A673 (cell line): Measurements from ENCODE around the gene FSIP1.

ENCODE experiments used
- EZH2 ChIP-seq: fragments of 200-600 bp; sonication (generic); IDR thresholded peaks from 2 replicates; pipeline ENCODE4 v1.6.1; 2017; ENCODE audit warnings: borderline replicate concordance, low read depth, mild to moderate bottlenecking, mixed read lengths, antibody characterized with exemption, low read length; ENCODE audit not compliant: poor library complexity, severe bottlenecking
- TF ChIP-seq, protein P1 (sequence below): fragments of 300-800, 200-600 bp; sonication (generic); conservative IDR thresholded peaks from 2 replicates; pipeline ENCODE4 v1.5.1; 2017; ENCODE audit warnings: low read depth, mild to moderate bottlenecking, antibody characterized with exemption, low read length, moderate library complexity, mixed read lengths

DNA sequence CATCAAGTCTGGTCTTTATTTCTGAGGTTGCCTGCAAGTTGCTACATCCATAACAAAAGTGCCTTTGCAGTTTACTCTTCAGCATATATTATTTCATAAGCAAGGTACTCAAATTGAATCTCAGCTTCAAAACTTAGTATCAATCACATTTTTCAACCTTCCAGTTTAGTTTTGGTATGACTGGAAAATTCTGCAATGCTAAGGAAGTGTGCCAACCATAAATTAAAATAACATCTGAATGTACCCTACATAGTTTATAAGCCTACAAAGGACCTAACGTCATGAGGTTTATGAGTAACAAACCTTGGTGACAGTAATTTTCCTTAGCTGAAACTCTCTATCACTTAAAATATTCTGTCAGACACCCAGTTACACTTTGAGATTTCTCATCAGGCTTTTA is 138.9 kb downstream of the FSIP1 start:
- TF ChIP-seq, protein P1, sequence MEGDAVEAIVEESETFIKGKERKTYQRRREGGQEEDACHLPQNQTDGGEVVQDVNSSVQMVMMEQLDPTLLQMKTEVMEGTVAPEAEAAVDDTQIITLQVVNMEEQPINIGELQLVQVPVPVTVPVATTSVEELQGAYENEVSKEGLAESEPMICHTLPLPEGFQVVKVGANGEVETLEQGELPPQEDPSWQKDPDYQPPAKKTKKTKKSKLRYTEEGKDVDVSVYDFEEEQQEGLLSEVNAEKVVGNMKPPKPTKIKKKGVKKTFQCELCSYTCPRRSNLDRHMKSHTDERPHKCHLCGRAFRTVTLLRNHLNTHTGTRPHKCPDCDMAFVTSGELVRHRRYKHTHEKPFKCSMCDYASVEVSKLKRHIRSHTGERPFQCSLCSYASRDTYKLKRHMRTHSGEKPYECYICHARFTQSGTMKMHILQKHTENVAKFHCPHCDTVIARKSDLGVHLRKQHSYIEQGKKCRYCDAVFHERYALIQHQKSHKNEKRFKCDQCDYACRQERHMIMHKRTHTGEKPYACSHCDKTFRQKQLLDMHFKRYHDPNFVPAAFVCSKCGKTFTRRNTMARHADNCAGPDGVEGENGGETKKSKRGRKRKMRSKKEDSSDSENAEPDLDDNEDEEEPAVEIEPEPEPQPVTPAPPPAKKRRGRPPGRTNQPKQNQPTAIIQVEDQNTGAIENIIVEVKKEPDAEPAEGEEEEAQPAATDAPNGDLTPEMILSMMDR: no peak
- TF ChIP-seq EZH2: no peak
